Mucosa of descending colon (tissue), 3 donors: Measurements from ENCODE around the gene TMEM167A. TPM values are rescaled to one million over a fixed set of nuclear protein-coding genes. Genes with fewer than 3 reads are reported as not detected.

Source experiments
- ATAC-seq: fragments of 200-7000 bp; cut with Tn5 transposase; one replicate; pipeline ENCODE4 v1.9.1; 2020; ENCODE audit warnings: mild to moderate bottlenecking, moderate library complexity
- DNase-seq, 3 donors: peaks; one replicate each; pipeline ENCODE4 v3.0.0-alpha.2; 2020
- H3K36me3 ChIP-seq: fragments of 200-600 bp; one replicate; pipeline ENCODE4 v1.8.0; 2021; ENCODE audit warnings: low read depth, mild to moderate bottlenecking
- H3K4me1 ChIP-seq: fragments of 200-600 bp; one replicate; pipeline ENCODE4 v1.8.0; 2021; ENCODE audit warnings: low read depth, mild to moderate bottlenecking
- H3K4me3 ChIP-seq: fragments of 200-600 bp; one replicate; pipeline ENCODE4 v1.8.0; 2021; ENCODE audit warnings: mild to moderate bottlenecking
- H3K9me3 ChIP-seq: fragments of 200-600 bp; one replicate; pipeline ENCODE4 v1.8.0; 2021; ENCODE audit warnings: mild to moderate bottlenecking
- intact Hi-C, 2 donors: fragments of 100-400 bp; cut with DNase I in 1 of 2; cut with micrococcal nuclease in 1 of 2; formaldehyde crosslinking; loops; one replicate each; pipeline versions ENCODE4 v1.11.0 to v1.11.1; 2022; cut with DNase I, micrococcal nuclease
- total RNA-seq, 3 donors: library from RNA; stranded (reverse); fragmentation: NEBNext Ultra II Directional in 2 of 3; extraction: Animal tissue kit (Norgen Biotek cat#: 25700) in 2 of 3; gene quantifications; one replicate each; pipeline versions ENCODE4 v1.2.1 to v1.2.4, GENCODE V29; 2021 to 2023
- TF ChIP-seq, protein P1 (sequence below): fragments of 200-600 bp; IDR thresholded peaks from one replicate; pipeline ENCODE4 v1.8.0; 2022; ENCODE audit warnings: antibody characterized with exemption, mild to moderate bottlenecking
- donor health status: DM: no; HTN: no; CAD: no; lungs with moderate emphysema.
- donor health status: DM: no; HTN: no; CAD: no.
- donor health status: DM: no; HTN: yes; CAD: no.

TMEM167A gene
- total RNA-seq, 3 donors from 2014 or later: 59.9 to 75.1 (median 62.6) TPM

DNA sequence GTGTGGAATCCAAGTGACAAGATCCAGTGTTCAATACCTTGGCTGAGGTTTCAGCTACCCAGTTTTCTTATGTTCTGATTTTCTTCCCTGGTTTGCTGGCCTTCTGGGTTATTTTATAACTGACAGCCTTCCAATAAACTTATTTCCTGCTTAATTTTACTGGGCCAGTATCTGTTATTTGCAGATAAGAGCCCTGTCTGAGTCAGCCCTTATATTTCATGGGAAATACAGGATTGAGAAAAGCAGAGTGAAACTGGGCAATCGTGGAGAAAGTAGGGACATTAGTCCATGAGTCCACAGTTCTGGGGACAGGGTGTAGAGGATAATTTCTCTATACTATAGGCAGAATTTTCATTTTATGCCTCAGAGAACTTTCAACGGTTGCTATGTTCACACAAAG lies 32.3 kb downstream of the TMEM167A start:
- H3K9me3 ChIP-seq: no peaks in the 10 kb centered on the region
- intact Hi-C loops: no loop called here
- H3K36me3 ChIP-seq: no peaks in the 10 kb centered on the region
- DNase-seq: no peak
- no peak overlapping the region for H3K4me3 ChIP-seq
- TF ChIP-seq, protein P1, sequence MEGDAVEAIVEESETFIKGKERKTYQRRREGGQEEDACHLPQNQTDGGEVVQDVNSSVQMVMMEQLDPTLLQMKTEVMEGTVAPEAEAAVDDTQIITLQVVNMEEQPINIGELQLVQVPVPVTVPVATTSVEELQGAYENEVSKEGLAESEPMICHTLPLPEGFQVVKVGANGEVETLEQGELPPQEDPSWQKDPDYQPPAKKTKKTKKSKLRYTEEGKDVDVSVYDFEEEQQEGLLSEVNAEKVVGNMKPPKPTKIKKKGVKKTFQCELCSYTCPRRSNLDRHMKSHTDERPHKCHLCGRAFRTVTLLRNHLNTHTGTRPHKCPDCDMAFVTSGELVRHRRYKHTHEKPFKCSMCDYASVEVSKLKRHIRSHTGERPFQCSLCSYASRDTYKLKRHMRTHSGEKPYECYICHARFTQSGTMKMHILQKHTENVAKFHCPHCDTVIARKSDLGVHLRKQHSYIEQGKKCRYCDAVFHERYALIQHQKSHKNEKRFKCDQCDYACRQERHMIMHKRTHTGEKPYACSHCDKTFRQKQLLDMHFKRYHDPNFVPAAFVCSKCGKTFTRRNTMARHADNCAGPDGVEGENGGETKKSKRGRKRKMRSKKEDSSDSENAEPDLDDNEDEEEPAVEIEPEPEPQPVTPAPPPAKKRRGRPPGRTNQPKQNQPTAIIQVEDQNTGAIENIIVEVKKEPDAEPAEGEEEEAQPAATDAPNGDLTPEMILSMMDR: no peak
- H3K4me1 ChIP-seq: no peaks in the 10 kb centered on the region
- ATAC-seq: no peak

- Histone ChIP-seq H3K4me1 (no peaks in the 10 kb centered on the region), H3K36me3 (no peaks in the 10 kb centered on the region), H3K9me3 (no peaks in the 10 kb centered on the region), H3K4me3 (no peak overlapping the region)
- DNase-seq: no peak
- no peak for ATAC-seq
- intact Hi-C loops: no loop called here
- TF ChIP-seq, protein P1: no peak
Measured at GRCh38 chr5:83042507-83042906, 34.7 kb downstream of the TMEM167A start.

- no peaks in the 10 kb centered on the region for H3K4me1 ChIP-seq
- no peak for DNase-seq
- H3K9me3 ChIP-seq: no peaks in the 10 kb centered on the region
- no peak for ATAC-seq
- TF ChIP-seq, protein P1: no peak
- H3K36me3 ChIP-seq: no peaks in the 10 kb centered on the region
- H3K4me3 ChIP-seq: no peak overlapping the region
- intact Hi-C loops: no loop called here
Measured at GRCh38 chr5:83038924-83039323, 38.3 kb downstream of the TMEM167A start.

DNA sequence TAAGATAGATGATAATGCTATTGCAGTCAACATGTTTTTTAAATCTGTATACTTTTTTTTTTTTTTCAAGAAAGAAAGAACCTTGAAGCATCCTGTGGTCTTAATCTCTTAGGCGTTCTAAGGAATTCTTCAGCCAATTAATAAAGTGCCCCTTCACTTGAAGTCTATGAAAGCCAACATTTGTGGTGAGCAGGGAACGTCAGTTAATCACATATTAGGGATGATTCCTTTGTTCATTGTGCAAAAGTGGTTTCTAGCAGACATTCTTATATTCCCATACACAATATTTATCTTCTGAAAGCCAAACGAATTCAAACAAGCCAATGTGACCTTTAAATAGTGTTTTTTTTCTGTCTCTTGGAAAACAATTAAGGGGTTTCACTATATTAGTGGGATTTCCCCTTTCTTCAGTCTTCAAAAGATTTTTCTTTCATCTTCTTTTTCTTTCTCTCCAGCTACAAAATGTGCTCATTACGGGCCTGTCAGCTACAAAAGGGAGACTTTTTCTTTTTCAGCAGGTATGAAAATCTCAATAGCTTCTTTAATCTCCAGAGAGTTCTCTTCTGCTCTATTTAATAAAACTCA lies 40.1 kb downstream of the TMEM167A start:
- H3K4me1 ChIP-seq: no peaks in the 10 kb centered on the region
- ATAC-seq (no peak), DNase-seq (no peak)
- H3K9me3 ChIP-seq: no peaks in the 10 kb centered on the region
- intact Hi-C loops: no loop called here
- no peaks in the 10 kb centered on the region for H3K36me3 ChIP-seq
- no peak overlapping the region for H3K4me3 ChIP-seq
- TF ChIP-seq, protein P1: no peak

GRCh38 chr5:83035373-83036100 lies 41.7 kb downstream of the TMEM167A start:
- intact Hi-C loops: no loop called here
- Histone ChIP-seq H3K36me3 (no peaks in the 10 kb centered on the region), H3K4me3 (no peak overlapping the region), H3K9me3 (no peaks in the 10 kb centered on the region), H3K4me1 (no peaks in the 10 kb centered on the region)
- ATAC-seq (no peak), DNase-seq (no peak)
- TF ChIP-seq, protein P1: no peak
